GM21390 (cell line): Measurements from ENCODE around the gene TEAD3.

Experiments used
- ATAC-seq: cut with Tn5 transposase; IDR thresholded peaks from one replicate; pipeline ENCODE4 v1.9.1; 2021; ENCODE audit not compliant: unreplicated experiment

TEAD3 gene

GRCh38 chr6:35427435-35427834 lies 69.4 kb downstream of the TEAD3 start:
- no peak for ATAC-seq

- no peak for ATAC-seq
These were observed 70.8 kb downstream of the TEAD3 start for GRCh38 chr6:35426074-35426473.

- ATAC-seq: no peak
These were observed 71.6 kb downstream of the TEAD3 start for GRCh38 chr6:35425284-35425683.
